ENCODE measurements around the gene MPP7.

GRCh38 chr10:28278842-28279241 is 24.0 kb downstream of the MPP7 start:
- TF ChIP-seq POLR2A (IDR thresholded peaks at IDR 0.05; ENCODE audit: low read length): no peak
- no peak for TF ChIP-seq GATA1 (IDR thresholded peaks at IDR 0.05; ENCODE audit: low read depth, low read length)

All from erythroblast (primary cell).